KG1 (cell line): Measurements from ENCODE around the gene ZIC5.

Experiments used
- DNase-seq: peaks from one replicate; lab custom pipeline; 2025; lab: John Stamatoyannopoulos, UW

The ZIC5 gene

DNA sequence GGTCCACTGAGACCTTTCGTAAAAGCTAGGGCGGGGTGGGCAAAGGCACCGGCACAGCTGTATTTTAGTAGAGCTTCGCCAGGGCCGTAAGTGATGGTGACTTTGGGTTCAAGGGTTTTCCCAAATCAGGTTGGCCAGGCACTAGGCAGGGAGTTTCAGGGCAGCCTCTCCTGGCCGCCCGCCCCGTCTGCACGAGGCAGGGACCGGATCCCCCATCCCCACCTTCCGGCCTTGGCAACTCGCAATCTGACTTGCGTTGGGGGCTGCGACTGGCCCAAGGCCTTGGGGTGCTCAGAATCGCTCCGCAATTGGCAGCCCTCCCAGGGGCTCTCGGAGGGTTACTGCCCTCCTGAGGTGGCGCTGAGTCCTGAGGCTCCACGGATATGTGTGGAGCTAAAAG lies 4.1 kb upstream of the ZIC5 start:
- no peak for DNase-seq

DNA sequence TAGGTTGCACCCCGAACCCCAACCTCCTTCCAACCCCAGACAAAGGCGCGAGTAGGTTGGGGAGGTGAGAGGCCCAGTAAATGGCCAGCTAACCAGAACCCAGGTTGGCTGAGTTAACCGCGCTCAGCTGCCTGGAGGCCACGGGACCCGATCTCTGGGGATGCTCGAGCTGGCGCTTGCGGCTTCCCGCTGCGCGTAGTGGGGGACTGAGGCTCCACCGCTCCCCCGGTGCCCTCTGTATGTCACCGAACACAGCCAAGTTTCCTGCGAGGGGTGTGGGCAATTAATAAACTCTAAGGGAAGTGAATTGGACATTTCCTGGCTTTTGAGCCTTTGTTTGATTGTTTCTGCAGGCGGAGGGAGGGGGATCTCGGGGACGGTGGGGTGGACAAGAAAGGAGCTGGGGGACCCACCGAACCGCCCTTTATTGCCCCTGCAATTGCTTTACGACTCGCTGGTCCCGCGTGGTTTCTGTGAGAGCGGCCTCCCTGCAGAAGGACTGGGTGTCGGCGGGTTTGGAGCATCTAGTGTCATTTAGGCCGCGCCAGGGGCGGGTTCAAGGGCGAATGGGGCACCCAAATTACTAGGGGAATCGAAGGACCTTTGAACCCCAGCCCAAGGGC lies 3.5 kb upstream of the ZIC5 start:
- DNase-seq, result no peak

DNA sequence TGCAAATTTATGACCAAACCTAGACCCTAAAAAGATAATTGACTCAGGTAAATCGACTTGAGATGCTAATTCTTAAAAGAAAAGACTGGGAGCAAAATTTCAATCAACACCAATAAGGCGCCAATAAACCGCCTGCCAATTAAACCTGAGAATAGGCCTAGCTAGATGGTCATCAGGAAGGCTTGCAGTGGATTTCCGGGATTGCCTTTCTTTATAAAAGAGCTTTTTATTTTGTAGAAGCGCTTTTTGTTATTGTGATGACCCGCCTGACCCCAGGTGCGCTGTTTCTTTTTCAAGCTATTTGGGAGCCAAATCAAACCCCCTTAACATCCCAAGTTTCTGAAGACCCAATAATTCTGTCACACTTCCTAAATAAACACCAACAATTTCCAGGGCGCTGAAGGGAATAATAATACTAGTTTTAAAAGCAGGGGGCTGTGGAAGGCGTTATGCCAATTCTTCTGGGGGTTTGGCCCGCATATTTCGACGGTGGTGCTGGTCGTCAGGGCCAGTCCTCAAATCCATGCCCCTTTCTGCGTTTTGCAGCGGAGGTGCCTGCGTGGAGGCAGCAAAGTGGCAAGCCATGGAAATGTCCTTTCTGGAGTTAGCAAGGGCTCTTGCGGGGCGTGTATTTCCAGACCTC lies 2.9 kb upstream of the ZIC5 start:
- no peak for DNase-seq

DNA sequence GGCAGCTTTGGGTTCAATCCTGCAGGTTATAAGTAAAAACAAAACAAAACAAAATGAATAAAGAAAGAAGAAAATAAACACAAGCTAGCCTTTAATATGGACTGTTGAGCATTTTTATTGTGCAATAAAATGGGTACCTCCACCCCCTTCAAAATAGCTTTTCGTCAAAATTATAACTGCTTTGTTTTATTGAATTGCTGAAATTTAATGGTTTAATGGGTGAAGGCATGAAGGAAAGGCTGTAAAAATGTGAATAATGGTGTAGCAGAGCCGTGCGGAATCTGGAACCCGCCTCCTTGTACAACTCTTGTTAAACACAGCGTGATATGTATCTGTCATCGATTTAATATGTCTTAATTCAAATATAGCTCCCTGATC lies 2.2 kb upstream of the ZIC5 start:
- no peak for DNase-seq

DNA sequence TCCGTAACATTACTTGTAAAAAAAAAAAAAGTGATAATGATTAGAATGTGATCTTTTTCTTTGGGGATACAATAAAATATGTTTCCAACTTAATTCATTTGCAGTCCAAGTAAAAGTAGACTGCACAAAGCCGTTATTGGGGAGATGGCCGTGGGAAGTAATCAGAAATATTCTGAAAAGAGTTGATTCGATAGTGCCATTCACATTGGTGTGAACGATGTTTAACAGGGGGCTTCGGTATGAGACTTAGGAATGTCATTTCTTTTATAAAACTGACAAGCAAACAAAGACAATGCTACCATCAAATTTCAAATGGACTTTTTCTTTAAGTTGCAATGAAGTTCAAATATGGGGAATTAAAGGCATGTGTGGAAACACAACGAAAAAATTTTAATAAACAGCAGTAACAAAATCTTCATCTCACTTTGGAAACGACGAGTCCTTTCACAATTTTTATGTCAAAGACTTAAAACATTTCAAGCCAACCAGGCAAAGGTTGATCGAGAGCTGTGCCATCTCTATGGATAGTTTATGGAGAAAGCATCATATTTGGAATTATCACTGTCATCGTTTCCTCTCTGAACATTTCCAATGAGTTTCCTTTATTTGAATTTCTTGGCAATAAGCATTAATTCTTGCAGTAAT lies 1.7 kb upstream of the ZIC5 start:
- no peak for DNase-seq

DNA sequence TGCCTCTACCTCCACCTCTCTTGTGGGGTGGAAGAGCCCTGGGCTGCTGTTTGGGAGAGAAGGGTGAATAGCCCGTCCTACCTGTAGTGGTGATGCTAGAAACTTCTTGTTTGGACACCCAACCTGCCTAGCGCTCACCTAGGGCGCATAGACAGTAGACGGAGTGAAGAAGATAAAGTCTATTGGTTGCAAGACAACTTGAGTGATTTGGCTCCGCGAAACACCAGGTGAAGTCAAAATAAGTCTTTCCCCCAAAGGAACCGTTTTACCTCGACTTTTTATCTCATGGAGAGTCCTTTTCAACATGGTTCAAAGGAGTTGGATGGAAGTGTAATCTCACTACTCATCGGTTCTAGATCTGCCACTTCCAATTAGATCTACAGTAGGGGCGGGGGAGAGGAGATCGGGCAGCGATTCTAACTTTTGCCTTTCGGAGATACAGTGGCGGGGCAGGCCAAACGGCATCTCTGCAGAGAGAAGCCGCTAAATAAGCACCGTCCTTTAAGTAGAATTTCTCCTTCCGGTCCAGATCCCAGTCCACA lies 694 bp upstream of the ZIC5 start:
- DNase-seq, result no peak

DNA sequence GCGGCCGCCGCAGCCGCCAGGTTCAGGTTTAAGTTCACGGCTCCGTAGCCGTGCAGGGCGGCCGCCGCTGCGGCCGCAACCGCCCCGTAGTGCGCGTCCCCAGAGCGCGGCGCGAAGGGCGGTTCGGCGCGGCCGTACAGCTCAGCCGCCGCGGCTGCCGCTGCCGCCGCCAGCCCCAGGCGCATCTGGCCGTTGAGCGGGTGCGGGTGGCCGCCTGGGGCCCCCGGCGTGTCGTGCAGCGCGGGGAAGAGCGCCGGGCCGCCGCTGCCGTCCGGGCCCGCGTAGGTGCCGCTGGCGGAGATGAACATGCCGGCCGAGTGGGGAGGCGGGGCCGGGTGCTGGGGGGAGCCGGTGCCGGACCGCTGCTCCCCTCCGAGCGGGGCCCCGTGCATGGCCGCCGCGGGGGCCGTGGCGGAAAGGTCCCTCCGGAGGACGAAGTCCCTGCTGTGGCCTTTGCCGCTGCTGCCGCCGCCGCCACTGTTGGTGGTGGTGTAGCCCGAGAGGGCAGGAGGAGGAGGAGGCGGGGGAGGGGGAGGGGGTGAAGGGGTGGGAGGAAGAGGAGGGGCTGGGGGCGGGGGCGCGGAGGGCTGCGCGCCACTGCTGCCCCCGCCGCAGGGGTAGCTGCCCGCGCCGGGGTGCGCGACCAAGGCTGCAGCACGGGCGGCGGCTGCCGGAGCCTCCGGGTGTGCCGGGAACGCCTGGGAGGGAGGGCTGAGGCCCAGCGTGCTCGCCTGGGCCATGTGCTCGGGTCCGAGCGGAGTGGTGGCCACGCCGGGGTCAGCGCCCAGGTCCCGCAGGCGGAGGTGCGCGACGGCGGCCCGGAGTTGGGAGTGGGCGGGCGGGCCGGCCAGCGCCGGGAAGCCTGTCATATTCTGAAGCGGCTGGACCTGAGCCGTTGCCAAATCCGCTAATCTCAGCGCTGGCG lies 654 bp downstream of the ZIC5 start:
- DNase-seq, result no peak

DNA sequence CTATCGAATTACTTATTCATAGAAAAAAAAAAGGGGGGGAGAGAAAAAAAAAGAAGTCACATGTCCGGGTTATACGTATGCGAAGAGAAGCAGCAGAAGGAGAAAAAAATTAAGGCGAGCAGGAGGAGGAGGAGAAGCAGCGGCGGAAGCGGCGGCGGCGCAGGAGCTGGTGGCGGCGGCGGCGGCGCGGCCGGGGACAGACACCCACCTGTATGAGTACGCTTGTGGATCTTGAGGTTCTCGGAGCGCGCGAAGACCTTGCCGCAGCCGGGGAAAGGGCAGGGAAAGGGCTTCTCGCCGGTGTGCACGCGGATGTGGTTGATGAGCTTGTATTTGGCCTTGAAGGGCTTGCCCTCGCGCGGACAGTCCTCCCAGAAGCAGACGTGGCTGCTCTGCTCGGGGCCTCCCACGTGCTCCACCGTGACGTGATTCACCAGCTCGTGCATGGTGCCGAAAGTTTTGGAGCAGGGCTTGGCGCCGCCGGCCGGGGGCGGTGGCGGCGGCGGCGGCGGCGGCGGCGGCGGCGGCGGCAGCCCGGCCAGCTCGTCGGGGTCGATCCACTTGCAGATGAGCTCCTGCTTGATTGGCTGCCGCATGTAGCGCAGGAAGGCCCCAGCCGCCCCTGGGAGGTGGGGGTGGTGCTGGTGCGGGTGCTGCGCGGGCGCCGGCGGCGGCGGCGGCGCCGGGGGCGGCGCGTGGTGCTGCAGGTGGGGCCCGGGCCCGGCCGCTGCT lies 1.5 kb downstream of the ZIC5 start:
- DNase-seq, result no peak

DNA sequence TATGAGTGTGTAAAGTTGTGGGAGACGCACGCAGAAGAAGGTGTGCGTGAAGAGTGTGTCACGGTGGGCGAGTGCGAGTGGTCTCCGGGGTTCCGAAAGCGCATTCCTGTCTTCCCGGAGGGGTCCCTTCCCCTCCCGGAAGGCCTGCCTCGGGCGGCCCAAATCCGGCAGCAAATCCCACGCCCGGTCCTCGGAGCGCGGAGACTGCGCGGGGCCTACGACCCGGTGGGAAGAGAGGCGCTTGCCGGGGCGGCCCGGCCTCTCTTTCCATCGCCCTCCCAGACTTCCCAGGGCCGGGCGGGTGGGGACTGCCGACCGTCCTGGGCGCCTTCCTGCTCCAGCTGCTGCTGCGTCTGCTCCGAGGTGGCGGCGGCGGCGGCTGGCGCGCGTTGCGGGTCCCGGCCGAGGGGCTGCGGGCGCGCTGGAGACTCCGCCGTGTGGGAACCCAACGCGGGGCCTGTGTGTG lies 2.1 kb downstream of the ZIC5 start:
- DNase-seq, result no peak

DNA sequence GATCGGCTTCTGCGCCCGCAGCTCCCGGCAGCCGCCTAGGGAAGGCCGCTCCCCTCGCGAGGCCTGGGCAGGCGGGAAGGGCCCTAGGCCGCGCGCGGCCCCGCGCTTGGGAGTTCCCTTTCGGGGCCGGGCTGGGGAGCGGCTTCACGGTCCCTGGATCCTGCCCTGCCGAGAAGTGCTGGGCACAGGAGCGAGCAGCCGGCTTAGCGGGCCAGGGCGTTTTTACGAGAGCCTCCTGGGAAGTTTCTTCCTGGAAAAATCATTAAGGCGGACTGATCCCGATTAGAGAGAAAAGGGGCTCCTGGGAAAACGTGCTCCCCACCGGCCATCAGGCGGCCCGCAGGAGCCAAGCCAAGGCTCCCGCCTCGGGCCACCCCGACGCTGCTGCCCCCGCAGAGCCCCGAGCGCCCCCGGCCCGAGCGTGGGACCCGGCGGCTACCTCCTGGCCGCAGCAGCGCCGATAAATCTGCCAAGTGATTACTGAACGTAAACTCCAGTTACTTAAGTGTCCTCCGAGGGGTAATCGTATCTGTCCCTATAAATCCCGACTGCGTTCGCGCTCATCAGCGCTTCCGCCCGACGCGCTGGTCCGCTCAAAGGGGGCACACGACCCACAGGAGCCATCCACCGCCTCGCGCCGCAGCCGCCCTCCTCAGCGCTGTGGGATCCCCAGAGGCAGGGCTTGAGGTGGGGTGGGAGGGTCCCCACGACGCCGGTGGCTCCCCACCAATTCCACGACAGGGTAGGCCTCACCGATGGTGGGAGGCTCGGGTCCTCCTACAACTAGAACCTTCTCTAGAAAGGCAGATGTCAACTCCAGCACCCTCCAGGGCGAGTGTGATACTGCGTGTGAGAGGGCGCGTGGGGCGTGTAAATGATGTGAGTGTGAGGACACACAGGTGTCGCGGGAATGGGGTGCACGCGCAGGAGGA lies 2.8 kb downstream of the ZIC5 start:
- DNase-seq, result no peak

DNA sequence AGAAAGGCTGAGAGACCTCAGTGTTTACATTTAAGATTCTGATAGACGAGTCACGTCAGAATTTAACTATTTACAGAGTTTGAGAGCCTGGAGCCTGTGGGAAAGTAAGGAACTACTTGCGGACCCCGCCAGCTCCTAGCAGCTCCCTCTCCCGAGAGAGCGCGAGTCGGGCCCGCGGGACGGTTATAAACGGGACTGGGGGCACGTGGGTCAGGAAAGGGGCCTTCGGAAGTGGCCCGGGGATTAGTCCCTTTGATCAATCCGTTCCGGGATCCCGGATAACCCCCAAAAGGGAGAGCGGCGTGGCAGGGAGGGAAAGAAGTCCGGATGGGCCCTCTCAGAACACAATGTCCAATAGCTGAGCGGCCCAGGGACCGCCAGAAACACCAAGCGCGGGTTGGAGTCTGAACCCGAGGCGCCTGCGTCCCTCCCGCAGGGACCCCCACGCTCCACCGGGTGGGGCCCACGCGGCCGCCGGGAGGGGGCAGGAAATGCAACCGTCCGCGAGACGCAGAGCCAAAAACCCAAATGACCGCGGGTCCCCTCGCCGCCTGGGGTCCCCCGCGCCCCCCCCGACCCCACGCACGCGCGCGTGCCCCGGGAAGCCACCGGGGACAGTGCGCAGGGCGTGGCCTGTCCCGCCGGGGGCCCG lies 3.6 kb downstream of the ZIC5 start:
- DNase-seq, result no peak

DNA sequence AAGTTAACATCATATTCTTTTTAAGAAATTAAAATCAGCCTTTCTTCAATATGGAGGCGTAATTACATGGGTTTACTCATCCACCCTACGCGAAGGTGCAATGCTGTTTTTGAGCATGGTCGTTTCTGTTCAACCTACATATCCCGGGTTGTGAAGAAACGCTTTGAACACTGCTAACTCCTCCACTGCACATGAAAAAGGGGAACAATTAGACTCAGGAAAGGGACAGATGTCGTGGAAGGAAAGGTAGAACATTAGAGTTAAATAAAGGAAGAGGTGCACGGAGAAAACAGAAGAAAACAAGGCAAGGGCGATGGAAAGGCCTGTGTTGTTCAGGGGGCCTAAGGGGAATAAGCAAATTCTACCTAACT lies 4.1 kb downstream of the ZIC5 start:
- DNase-seq, result no peak

DNA sequence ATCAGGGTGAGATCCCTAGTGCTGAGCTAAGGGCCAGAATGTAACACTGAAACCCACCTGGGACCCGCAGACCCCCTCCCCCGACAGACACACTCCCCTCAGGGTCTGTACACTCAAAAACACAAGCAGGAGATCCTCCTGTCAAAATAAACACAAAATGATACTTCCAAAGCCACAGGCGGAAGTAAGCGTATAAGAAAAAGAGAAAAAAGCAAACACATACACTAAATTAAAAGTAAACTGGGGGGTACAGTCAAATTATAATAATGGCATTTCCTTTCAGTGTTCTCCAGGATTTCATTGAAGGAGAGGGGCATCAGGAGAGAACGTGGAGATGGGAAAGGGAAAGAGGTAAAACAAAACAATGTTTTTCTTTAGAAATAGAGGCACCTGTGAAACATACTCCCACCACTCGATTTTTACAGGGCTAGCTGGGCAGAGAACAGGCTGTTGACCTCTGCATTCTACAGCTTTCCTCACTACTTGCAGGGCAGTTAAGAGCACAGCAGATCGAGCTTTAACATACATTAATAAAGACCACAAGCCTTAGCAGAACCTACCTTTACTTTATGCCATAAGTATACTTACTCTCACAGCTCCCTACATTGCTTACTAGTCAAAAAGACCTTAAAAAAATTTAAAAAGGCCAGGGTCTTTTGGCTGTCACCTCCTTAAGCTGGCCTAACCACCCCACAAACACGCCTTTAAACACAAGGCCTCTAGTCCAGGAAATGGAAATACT lies 5.3 kb downstream of the ZIC5 start:
- DNase-seq, result no peak

DNA sequence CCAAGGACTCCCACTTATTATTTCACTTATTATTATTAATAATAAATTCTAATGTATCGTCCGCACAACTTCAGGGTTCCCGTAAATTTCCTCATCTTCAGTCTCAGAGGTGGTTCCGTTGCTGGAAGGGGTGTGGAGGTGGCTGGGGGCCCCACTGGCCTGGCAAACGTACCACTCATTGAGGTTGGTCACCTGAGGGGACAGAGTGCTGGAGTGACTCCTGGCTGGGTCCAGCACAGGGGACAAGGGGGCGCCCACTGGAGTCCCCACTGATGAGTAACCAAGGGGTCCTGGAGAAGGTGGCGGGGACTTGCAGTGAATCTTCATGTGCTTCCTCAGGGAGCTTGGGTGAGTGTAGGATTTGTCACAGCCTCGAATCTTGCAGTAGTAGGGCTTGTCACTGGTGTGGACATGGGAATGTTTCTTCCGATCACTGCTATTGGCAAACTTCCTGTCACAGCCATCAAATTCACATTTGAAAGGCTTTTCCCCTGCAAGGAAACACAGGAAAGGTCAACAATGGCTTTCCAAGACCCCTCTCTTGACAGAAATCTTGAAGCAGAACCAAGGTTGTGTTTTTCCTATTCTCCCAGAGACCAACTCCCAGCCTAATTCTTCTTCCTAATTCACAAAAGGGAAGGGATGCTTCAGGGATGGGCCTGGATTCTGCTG lies 6.1 kb downstream of the ZIC5 start:
- no peak for DNase-seq

DNA sequence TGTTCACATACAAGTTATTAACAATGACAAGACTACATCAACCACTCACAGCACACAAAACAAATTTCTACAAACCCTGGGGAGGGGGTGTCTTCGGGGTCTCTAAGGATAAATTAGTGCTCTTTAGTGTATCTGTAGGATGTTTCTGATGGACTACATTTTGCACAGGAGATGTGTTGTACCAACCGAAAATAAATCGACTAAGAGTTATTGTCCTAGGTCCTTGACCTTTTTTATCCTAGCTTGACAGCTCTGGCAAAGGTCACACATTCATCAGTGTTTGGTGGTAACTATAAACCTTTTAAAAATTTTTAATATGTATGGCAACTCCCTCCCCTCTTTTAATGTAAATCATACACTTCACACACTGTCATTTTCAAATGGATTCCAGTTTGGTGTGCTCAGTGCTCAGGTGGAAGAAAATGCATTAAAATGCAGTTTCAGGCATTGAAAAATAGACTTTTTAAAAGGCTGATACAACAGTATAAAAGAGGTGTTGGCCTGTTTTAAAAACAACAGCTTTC lies 7.7 kb downstream of the ZIC5 start:
- no peak for DNase-seq

DNA sequence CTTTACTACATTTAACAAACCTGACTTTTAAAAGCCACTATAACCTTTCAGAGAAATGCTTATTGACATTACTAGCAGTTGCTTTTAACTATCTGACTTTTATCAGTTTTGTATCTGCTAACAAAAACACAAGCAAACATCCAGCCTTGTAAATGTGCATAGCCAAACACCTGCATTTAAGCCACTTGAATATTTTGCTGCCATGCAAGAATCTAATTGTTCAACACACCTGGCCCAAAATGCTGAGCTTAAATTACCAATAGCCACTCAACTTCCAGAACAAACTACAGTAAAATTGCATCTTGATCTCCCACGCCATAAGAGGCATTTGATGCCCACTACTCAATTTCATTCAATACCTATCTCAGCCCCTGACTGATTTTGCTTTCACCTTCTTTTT lies 9.3 kb downstream of the ZIC5 start:
- DNase-seq, result no peak

DNA sequence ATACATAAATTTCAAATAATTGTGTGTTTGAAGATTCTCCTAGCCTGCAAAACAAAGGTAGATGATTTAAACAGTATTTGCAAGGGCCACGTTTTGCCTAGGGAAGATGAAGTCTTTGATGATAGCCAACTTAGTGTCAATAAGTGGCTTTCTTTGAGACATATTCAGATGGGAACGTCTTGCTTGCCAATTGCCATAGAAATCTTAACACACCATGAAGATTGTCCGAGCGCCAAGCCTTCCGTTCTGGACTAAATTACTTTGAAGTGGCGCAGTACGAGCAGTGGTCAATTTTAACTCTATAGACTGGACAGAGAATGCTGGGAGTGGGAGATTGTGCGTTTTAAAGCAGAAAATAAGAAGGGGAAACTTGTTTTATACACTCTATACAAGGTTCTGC lies 9.9 kb downstream of the ZIC5 start:
- DNase-seq, result no peak

DNA sequence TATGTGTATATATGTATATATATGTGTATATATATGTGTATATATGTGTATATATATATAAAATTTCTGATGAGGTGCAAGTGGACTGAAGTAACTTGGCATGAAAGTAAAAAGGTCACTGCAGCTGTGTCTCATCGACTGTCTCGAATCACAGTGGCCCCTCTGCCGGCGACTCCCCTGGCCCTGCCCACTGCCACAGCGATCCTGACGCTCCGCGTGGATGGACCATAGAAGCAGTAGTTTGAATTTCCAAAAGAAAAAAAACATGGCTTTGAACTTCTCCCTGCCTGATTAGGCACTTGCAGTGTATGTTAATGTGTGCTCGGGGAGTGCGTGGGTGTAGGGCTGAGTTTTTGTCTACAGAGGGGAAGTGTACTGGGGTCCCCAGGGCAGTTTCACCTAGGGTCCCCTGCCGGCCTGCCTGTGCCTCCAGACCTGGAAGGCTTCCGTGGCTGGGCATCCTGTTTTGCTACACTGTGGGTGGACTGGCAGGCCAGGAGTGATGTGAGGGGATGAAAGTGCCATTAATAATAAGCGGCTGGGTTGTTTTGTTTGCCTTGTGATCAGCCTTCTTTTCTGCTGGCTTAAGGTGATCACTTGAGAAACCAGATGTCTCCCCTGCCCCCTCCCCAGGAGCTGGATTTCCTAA lies 10.8 kb downstream of the ZIC5 start:
- DNase-seq, result no peak
